ENCODE data around the gene CLDN19. TPM values are rescaled to one million over a fixed set of nuclear protein-coding genes. Genes with fewer than 3 reads are reported as not detected.

Gene CLDN19
- total and polyA plus RNA-seq, 9 of the 15 experiments (the other 6 are each of a cell fraction or from before 2014, with no cell fraction given): not detected

GRCh38 chr1:42768172-42768571 lies 28.1 kb upstream of the CLDN19 start (continued):
- TF ChIP-seq GATAD2A (IDR thresholded peaks at IDR 0.05) (no peak), ZNF785 (CRISPR knock-in tag; IDR thresholded peaks at IDR 0.05) (no peak), GABPB1 (CRISPR knock-in tag; IDR thresholded peaks at IDR 0.05) (no peak), CHD1 (IDR thresholded peaks at IDR 0.05; ENCODE audit: low read length) (no peak), NUFIP1 (IDR thresholded peaks at IDR 0.05; ENCODE audit: partially characterized antibody) (no peak), ZNF75A (CRISPR knock-in tag; IDR thresholded peaks at IDR 0.05) (no peak), ZNF124 (CRISPR knock-in tag; IDR thresholded peaks at IDR 0.05) (no peak), ZNF695 (CRISPR knock-in tag; IDR thresholded peaks at IDR 0.05) (no peak), CREB3 (tag; conservative IDR thresholded peaks at IDR 0.05; ENCODE audit: low read depth) (no peak), ZNF3 (CRISPR knock-in tag; IDR thresholded peaks at IDR 0.05) (no peak), HMBOX1 (IDR thresholded peaks at IDR 0.05) (no peak), ZNF239 (CRISPR knock-in tag; IDR thresholded peaks at IDR 0.05) (no peak), CTCF (IDR thresholded peaks at IDR 0.05 in 2 of 3, conservative IDR thresholded peaks at IDR 0.05 in 1 of 3; ENCODE audit: insufficient read depth in 2 of 3, low read depth in 1 of 3, low read length in 3 of 3) (no peak), NCOR1 (IDR thresholded peaks at IDR 0.05) (no peak; the same call in 1 of the 2 replicates), ZNF212 (CRISPR knock-in tag; IDR thresholded peaks at IDR 0.05) (no peak), RNF219 (CRISPR knock-in tag; IDR thresholded peaks at IDR 0.05) (no peak), SRSF3 (IDR thresholded peaks at IDR 0.05; ENCODE audit: insufficient read depth, low read length) (no peak), PHTF2 (CRISPR knock-in tag; IDR thresholded peaks at IDR 0.05) (no peak), ZNF174 (CRISPR knock-in tag; IDR thresholded peaks at IDR 0.05) (no peak), E2F3 (CRISPR knock-in tag; IDR thresholded peaks at IDR 0.05) (no peak), ZNF766 (CRISPR knock-in tag; conservative IDR thresholded peaks at IDR 0.05) (no peak), EZH2 (IDR thresholded peaks at IDR 0.05; ENCODE audit: borderline replicate concordance, low read depth, low read length) (no peak), CGGBP1 (CRISPR knock-in tag; IDR thresholded peaks at IDR 0.05) (no peak), ZNF197 (CRISPR knock-in tag; IDR thresholded peaks at IDR 0.05; ENCODE audit: low read depth) (no peak), ZNF655 (CRISPR knock-in tag; IDR thresholded peaks at IDR 0.05) (no peak)
